IPS DF 6.9 (cell line): ENCODE data around the gene C1QTNF8.
"Not testable (repeated sequence)": the region's sequence is repeated elsewhere in the genome, so short reads cannot be mapped to it uniquely, and the experiment has no call there.

ENCODE experiments used
- DNase-seq: peaks from one replicate; pipeline ENCODE4 v3.0.0-alpha.2; 2013; ENCODE audit warnings: low read depth, low spot score
- H3K27ac ChIP-seq: one replicate; pipeline ENCODE4 v1.5.1; 2013; ENCODE audit warnings: low read length, control low read depth
- H3K27me3 ChIP-seq: 2 replicates; pipeline ENCODE4 v1.6.1; 2013; ENCODE audit warnings: mild to moderate bottlenecking, low read length; ENCODE audit not compliant: control insufficient read depth, insufficient read depth
- H3K36me3 ChIP-seq: 2 replicates; pipeline ENCODE4 v1.6.1; 2013; ENCODE audit warnings: low read length; ENCODE audit not compliant: control insufficient read depth, insufficient read depth
- H3K4me1 ChIP-seq: 2 replicates; pipeline ENCODE4 v1.6.1; 2013; ENCODE audit warnings: low read length; ENCODE audit not compliant: control insufficient read depth, insufficient read depth
- H3K4me3 ChIP-seq: 2 replicates; pipeline ENCODE4 v1.5.1; 2013; ENCODE audit warnings: mild to moderate bottlenecking, low read length
- H3K9me3 ChIP-seq: 2 replicates; pipeline ENCODE4 v1.6.1; 2013; ENCODE audit warnings: low read length, inconsistent platforms; ENCODE audit not compliant: control insufficient read depth, insufficient read depth
- WGBS: extraction: QIAGEN DNeasy Blood & Tissue Kit; methylation state at CpG from one replicate; pipeline ENCODE4 v1.1.7; 2013; ENCODE audit warnings: mixed read lengths, missing lambda C conversion rate; ENCODE audit not compliant: insufficient read length, insufficient coverage; 5-methylcytosine and 5-hydroxymethylcytosine counted together

The C1QTNF8 gene

DNA sequence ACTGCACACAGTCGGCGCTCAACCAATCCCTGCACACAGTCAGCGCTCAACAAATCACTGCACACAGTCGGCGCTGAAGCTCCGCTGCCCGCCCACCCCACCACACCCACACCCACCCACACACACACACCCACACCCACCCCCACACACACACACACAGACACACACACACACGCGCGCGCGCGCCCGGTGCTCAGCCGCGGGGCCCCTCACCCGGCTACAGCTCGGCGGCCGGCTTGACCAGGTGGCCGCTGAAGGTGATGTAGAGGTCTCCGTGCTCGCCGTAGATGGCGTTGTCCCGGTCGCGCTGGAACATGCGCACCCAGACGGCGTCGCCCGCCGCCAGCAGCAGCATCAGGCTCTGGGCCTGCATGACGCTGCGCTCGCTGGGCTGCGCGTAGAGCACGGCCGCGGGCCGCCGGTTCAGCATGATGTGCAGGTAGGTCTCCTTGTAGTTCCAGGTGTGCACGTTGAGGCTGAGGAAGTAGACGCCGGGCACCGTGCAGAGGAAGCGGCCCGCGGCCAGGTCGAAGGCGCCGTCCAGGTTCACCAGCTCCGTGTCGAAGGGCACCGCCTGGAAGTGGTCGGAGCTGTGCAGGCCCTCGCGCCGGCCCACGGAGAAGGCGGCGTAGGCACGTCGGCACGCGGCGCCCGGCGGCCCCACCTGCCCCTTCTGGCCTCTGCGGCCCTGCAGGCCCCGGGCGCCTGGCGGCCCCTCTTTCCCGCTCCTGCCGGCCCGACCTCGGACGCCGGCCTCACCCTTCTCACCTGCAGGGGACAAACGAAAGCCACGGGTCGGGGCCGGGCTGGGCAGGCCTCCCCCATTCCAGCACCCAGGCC is 2.5 kb downstream of the C1QTNF8 start:
- DNase-seq, result no peak
- WGBS, result no CpG with 5 or more reads among the region's 85 CpGs
- Histone ChIP-seq H3K27ac (no peak overlapping the region), H3K9me3 (no peaks in the 10 kb centered on the region), H3K36me3 (no peaks in the 10 kb centered on the region; the same call in 1 of the 2 replicates), H3K4me1 (0 out of 2 replicates have a peak, but pooled peaks cover 1% of the 10 kb centered on the region), H3K27me3 (no peaks in the 10 kb centered on the region), H3K4me3 (no peak overlapping the region)

DNA sequence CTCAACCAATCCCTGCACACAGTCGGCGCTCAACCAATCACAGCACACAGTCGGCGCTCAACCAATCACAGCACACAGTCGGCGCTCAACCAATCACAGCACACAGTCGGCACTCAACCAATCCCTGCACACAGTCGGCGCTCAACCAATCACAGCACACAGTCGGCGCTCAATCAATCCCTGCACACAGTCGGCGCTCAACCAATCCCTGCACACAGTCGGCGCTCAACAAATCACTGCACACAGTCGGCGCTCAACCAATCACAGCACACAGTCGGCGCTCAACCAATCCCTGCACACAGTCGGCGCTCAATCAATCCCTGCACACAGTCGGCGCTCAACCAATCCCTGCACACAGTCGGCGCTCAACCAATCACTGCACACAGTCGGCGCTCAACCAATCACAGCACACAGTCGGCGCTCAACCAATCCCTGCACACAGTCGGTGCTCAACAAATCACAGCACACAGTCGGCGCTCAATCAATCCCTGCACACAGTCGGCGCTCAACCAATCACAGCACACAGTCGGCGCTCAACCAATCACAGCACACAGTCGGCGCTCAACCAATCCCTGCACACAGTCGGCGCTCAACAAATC is 3.3 kb downstream of the C1QTNF8 start:
- H3K27ac ChIP-seq, H3K9me3 ChIP-seq, H3K4me1 ChIP-seq, H3K4me3 ChIP-seq, H3K27me3 ChIP-seq, H3K36me3 ChIP-seq, DNase-seq: not testable (repeated sequence)
- no CpG with 5 or more reads among the region's 40 CpGs for WGBS

DNA sequence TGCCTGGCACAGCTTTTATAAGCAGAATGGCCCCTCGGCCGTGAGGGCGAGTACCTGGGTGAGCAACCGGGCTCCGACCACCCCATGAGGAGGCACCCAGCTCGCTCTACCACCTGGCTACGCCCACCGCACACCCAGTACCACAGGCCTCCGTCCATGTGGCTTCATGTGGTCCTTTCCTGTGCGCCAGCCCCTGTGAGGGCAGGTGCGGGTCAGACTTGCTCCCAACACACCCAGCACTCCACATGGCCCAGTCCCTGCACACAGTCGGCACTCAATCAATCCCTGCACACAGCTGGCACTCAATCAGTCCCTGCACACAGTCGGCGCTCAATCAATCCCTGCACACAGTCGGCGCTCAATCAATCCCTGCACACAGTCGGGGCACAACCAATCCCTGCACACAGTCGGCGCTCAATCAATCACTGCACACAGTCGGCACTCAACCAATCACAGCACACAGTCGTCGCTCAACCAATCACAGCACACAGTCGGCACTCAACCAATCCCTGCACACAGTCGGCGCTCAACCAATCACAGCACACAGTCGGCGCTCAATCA is 4.0 kb downstream of the C1QTNF8 start:
- WGBS, result no CpG with 5 or more reads among the region's 27 CpGs
- H3K4me1 ChIP-seq, result 0 out of 2 replicates have a peak, but pooled peaks cover 1% of the 10 kb centered on the region
- no peaks in the 10 kb centered on the region for H3K27me3 ChIP-seq
- no peaks in the 10 kb centered on the region for H3K9me3 ChIP-seq
- H3K27ac ChIP-seq, result no peak overlapping the region
- no peaks in the 10 kb centered on the region; the same call in 1 of the 2 replicates for H3K36me3 ChIP-seq
- H3K4me3 ChIP-seq, result no peak overlapping the region
- DNase-seq, result no peak

DNA sequence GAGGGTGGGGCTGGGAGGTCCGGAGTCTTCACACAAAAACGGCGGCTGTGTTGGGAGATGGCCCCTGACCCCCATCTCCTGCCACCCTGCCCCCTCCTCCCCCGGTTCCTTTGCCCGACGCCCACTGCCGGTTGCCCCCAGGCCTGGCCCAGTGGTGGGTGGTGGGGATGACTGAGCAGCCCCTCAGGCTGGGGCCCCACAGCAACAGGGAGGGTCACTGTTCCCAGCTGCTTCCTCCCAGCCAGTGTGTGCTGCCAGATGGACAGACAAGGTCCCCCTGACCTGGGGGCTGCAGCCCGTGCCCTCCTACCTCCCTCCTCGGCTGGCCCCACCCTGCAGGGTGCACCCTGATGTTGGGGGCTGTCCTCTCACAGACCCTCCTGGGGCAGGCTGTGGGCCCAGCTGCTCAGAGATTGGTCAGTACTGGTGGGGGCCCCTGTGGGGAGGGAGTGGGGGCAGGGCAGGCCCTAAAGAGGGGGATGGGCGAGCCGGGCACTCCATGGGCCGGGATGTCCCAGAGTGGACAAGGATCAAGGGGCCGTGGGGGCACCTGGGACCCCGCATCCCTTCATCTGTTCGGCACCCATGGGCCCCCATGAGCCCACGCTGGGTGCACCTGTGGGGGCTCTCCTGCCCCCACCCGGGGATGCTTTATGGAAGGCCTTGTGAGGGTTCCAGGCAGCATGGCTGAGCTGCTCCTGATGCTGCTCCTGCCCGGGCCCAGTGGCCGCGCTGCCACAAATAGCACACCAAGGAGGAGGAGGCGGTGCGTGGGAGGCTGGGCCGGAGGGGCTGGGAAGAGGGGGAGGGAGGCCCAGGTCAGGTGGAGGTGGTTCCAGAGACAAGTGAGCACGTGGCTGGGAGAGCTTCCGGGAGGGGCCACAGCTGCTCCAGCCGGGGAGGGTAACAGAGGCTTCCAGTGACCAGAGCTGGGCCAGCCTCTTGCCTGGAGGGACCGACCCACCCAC is 5.1 kb downstream of the C1QTNF8 start:
- no peaks in the 10 kb centered on the region for H3K27me3 ChIP-seq
- no peak for DNase-seq

DNA sequence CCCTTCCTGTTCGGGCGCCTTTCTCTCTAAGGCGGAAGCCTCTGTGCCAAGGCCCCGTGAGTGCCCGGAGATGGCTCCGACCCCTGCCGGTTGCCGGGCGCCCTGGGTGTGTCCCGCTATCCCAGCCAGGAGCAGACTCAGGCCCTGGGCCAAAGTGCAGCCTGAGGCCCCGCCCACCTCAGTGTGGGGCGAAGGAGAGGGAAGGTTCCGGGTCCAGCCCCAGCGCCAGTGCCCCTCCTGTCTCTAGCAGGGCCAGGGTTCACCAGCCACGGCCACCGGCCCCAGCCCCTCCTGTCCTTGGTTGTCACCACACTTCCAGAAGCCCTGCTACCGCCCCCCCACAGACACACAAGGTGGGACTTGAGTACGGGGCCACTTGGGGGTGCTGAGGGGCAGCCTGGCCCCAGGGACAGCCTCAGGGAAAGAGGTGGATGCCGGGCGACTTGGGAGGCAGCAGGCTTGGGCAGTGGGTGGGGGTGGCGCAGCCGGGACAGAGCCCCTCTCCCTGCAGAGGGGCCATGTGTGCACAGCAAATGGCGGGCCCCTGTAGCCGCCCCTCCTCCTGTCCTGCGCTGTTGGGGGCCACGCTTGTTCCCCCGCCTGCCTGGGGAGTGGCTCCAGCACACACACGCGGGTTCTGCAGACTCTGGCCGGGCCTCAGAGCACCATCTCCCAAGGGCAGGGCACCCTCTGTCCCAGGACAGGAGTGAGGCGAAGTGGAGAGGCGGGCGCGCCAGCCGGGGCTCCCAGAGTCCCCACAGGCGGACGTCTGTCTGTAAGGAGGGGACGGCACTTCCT is 6.0 kb downstream of the C1QTNF8 start:
- H3K4me1 ChIP-seq, result 0 out of 2 replicates have a peak, but pooled peaks cover 1% of the 10 kb centered on the region
- WGBS, result no CpG with 5 or more reads among the region's 38 CpGs
- no peak overlapping the region for H3K27ac ChIP-seq
- DNase-seq, result no peak
- H3K9me3 ChIP-seq, result peaks cover 1% of the 10 kb centered on the region; the same call in 1 of the 2 replicates
- no peaks in the 10 kb centered on the region; the same call in 1 of the 2 replicates for H3K36me3 ChIP-seq
- H3K4me3 ChIP-seq, result no peak overlapping the region
- H3K27me3 ChIP-seq, result no peaks in the 10 kb centered on the region

More for the DNA sequence above, 5.1 kb downstream of the C1QTNF8 start:
- Histone ChIP-seq H3K27ac (no peak overlapping the region), H3K36me3 (no peaks in the 10 kb centered on the region; the same call in 1 of the 2 replicates), H3K4me3 (no peak overlapping the region), H3K9me3 (peaks cover 1% of the 10 kb centered on the region; the same call in 1 of the 2 replicates), H3K4me1 (0 out of 2 replicates have a peak, but pooled peaks cover 1% of the 10 kb centered on the region)
- no CpG with 5 or more reads among the region's 27 CpGs for WGBS

DNA sequence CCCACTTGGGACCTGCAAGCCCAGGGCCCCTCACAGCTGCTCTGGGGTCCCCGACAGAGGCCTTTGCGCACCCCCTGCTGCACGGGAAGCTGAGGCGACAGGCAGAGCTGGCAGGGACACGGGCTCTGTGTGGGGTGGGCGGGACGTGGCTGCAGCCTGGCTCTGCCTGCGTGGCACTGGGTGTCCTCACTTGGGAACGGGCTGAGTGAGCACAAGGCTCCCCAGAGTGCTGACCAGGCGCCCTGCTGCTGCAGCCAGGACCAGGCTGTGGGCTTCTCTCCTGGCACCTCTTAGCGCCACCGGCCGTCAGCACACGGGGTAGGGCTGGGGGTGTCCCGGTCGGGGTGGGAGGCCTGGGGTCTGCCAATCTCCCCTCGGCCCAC is 6.6 kb downstream of the C1QTNF8 start:
- H3K27ac ChIP-seq, result no peak overlapping the region
- DNase-seq, result no peak

DNA sequence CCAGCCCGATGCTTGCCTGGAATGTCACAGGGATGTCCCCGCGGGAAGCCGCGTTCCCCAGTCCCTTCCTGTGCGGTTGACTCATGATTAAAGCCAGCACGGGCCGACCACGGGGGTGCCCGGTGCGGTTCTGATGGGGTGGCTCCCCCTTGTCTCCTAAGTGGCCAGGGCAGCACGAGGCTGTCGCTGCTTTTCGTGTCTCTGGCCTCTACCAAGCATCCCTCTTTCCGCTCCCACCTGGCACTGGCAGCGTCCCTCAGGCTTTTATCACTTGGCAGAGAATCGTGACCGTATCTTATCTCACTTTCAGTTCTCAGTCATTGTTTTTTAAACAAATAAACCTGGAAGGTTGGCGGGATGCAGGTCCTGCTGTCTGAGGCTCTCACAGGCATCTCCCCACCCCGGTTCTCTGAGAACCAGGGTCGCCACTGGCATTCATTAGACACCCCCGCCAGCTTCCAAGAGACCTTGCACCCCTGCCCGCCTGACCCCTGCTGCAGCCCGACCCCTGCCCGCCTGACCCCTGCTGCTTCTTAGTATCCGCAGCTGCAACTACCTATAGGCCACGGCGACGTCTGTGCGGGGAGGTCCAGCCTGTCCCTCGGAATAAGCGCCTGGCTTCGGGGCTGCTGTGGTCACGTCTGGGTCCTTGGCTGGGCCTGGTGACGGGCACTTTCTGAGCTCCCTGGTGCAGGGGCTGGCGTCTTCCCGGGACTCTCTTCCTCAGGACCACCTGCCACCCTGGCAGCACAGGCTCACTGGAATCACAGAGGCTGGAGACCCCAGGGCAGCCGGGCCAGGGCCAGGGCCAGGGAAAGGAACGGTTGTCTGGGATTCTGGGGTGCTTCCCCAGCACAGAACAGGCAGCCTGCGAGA is 7.5 kb downstream of the C1QTNF8 start:
- H3K27ac ChIP-seq, result no peak overlapping the region
- H3K4me3 ChIP-seq, result no peak overlapping the region
- H3K36me3 ChIP-seq, result no peaks in the 10 kb centered on the region; the same call in 1 of the 2 replicates
- H3K9me3 ChIP-seq, result peaks cover 1% of the 10 kb centered on the region; the same call in 1 of the 2 replicates
- WGBS, result no CpG with 5 or more reads among the region's 40 CpGs
- H3K4me1 ChIP-seq, result 0 out of 2 replicates have a peak, but pooled peaks cover 1% of the 10 kb centered on the region
- no peak for DNase-seq
- H3K27me3 ChIP-seq, result no peaks in the 10 kb centered on the region

More for the DNA sequence above, 6.6 kb downstream of the C1QTNF8 start:
- Histone ChIP-seq H3K9me3 (peaks cover 1% of the 10 kb centered on the region; the same call in 1 of the 2 replicates), H3K4me1 (0 out of 2 replicates have a peak, but pooled peaks cover 1% of the 10 kb centered on the region), H3K4me3 (no peak overlapping the region), H3K27me3 (no peaks in the 10 kb centered on the region), H3K36me3 (no peaks in the 10 kb centered on the region; the same call in 1 of the 2 replicates)
- WGBS, result no CpG with 5 or more reads among the region's 17 CpGs

DNA sequence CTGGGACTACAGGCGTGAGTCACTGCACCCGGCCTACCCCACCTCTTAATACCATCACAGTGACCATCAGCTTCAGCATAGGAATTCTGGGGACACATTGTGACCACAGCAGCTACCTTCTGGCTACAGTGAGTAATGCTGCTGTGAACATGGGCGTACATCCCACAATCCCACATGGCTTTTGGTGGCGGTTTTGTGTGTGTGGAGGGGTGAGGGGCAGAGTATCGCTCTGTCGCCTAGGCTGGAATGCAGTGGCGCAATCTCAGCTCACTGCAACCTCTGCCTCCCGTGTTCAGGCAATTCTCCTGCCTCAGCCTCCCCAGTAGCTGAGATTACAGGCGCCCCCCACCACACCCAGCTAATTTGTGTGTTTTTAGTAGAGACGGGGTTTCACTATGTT is 9.6 kb downstream of the C1QTNF8 start:
- not testable (repeated sequence) for H3K9me3 ChIP-seq, H3K4me3 ChIP-seq, H3K4me1 ChIP-seq, H3K27me3 ChIP-seq, H3K27ac ChIP-seq, H3K36me3 ChIP-seq, DNase-seq
- WGBS, result no CpG with 5 or more reads among the region's 10 CpGs
